GM19035 (cell line): ENCODE measurements around the gene ARFGEF3.

Experiments used
- ATAC-seq: cut with Tn5 transposase; IDR thresholded peaks from one replicate; pipeline ENCODE4 v1.9.1; 2021; ENCODE audit not compliant: unreplicated experiment

The ARFGEF3 gene

GRCh38 chr6:138162955-138163575 lies 1.3 kb downstream of the ARFGEF3 start:
- no peak for ATAC-seq

DNA sequence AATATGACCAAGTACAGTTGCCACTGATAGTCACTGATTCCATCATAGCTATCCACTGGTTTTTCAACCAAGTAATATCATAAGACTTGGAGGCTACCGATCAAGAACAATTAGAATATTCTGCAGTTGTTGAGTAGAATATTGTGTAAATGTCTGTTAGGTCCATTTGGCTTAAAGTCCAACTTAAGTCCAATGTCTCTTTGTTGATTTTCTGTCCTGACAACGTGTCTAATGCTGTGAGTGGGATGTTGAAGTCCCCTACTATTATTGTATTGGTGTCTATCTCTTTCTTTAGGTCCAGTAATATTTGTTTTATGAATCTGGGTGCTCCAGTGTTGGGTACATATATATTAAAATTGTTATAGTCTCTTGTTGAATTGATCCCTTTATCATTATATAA lies 13.9 kb downstream of the ARFGEF3 start:
- ATAC-seq: no peak

DNA sequence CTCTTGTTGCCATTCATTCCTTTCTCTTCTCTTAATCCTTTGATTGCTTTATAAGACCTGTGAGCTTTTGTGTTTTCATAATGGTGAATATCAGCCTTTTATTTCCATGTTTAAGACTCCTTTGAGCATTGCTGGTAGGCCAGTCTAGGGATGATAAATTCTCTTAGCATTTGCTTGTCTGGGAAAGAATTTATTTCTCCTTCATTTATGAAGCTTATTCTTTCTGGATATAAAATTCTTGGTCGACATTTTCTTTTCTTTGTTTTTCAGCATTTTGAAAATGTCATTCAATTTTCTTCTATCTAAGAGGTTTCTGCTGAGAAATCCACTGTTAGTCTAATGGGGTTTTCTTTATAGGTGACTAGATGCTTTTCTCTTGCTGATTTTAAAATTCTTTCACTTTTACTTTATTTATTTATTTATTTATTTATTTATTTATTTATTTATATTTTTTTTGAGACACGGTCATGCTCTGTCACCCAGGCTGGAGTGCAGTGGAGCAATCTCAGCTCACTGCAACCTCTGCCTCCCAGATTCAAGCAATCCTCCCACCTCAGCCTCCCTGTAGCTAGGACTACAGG lies 15.0 kb downstream of the ARFGEF3 start:
- ATAC-seq: no peak

DNA sequence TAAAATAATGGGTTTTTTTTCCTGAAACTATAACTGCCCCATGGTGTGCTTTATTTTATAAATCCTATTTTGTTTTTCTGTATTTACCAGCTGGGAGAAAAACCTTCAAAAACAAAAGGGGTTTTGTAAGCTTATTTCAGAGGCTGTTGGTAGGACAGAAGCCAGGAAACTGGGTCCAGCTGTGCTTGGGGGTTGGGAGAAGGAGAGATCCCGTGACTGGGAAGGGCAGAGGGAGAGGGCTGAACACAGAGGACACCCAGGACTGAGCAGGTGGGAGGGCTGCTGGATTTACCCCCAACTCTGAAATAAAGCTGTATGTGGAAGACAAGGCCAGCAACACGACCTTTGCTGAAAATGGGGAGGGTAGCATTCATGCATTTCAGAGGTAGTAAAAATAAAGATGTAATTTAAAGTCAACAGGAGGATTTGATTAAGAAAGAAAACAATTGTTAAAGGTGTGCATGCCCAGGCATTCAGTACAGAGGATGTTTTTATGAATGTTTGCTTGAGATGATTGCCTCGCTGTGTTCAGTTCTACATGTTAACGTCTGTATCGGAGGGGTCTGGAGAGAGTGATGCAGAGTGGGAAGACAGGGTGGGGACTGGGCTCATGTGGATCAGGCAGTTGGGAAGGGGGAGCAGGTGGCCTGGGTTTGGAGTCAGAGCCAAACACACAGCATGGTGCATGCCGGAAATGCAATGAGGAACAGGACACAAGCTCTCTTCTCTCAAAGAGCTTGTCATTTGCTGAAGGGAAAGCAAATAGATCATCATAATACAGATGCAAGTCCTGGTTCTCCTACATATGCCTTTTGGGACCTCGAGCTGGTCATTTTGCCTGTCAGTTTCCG lies 21.4 kb downstream of the ARFGEF3 start:
- no peak for ATAC-seq

DNA sequence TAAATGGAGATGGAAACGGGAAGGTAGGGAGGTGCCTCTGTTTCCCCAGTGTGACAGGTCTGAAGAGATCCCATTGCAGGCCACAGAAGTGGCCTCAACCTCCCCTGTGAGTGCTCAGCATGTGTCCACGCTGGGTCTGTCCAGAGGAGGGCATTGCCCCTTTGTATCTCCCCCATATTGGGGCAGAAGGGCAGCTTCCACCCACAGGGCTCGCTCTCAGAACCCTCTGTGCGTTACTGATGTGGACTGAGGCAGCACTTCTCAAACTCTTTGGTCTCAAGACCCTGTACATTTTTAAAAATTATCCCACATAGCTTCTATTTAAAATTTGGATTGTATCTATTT lies 22.0 kb downstream of the ARFGEF3 start:
- ATAC-seq: no peak

DNA sequence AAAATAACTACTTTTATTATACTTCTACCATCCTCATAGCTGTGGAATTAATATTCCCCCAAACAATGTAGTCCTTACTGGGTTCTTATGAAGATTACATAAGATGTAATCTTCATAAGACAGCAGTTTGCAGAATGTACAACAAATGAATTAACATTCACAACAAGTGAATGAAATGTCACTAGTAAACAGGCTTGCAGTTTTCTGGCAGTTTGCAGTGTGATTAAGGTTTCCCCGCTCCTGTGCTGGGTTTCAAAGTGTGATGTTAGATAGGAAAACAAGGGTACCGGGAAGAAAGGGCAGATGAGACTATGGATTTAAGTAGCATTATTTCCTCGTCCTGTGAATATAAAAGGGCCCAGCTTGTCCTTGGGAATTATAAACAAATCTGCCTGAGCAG lies 22.5 kb downstream of the ARFGEF3 start:
- ATAC-seq: no peak

GRCh38 chr6:138187156-138187555 lies 25.4 kb downstream of the ARFGEF3 start:
- ATAC-seq: no peak

GRCh38 chr6:138188278-138188941 lies 26.7 kb downstream of the ARFGEF3 start:
- ATAC-seq: no peak

DNA sequence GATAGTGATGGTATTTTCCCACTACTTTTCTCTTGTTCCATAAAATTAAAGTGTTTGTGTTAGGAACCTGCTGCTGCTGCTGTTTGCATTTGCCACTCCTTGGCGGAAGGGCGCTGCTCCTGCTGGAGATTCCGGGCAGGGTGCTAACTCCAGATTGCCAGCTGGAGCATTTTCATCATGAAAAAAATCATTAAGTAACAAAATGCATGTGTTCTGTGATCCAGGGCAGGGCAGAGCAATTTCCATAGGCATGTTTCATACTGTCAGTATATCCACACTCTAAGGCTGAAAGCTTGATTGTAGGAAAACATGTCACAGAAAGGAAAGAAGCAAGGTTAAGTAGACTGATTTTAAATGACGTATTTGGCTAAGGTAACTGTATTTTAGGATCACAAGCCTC lies 32.5 kb downstream of the ARFGEF3 start:
- no peak for ATAC-seq

GRCh38 chr6:138196122-138196738 lies 34.5 kb downstream of the ARFGEF3 start:
- ATAC-seq: no peak

DNA sequence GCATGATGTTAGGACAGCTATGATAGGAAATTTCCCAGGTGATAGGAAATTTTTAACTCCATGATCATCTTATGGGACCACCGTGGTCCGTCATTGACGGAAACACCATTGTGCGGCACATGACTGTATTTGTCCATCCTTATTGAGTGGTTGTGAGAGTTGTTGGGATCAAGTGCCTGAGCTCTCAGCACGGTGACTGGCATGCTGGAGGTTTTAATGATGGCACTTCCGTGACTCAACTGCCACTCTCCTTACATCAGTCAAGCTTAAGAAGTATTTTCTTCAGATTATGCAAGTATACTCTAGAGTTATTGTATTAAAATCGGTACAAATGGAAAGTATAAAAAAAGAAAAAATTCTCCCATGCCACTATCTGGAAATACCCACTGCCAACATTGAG lies 35.8 kb downstream of the ARFGEF3 start:
- ATAC-seq: no peak

DNA sequence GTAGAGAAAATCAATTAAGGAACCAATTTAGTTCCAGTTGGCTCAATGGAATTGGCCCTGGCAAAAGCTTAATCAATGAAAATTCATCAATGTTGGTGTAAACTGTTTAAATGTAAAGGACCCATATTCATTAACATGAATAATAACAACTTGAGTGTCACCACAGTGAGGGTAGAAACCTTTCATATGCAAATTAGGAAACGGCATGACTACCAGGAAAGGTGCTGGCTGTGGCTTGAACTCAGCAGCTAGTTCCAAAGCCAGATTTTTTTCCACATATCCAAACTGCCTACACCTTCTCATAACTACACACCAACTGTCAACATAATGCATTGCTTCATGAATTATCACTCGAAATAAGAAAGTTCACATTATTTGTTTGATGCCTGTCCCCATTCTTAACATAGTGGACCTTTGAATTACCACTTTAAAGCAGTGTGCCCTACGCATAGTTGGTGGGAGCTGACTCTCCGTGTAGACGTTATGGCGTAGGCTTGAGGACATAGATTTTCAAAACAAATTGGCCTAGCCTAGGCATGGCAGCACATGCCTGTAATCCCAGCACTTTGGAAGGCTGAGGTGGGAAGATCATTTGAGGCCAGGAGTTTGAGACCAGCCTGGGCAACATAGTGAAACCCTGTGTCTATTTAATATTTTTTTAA lies 36.8 kb downstream of the ARFGEF3 start:
- no peak for ATAC-seq

DNA sequence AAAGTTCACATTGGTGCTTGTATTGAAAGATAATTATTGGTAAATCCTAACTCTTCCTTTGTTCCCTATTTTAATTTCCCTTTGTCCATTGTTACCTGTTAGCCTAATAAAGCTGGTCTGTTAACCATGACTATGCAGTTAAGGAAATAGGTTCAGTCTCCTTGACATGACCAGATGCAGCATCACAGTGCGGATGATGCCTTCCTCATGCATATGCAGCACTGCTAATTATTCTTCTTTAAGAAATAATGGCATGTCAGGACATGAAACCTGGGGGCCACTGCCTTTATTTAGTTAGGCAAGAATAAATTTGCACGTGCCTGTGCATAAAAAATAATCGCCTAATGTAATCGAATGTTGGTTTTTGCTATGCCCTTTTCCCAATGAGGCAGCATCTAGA lies 40.1 kb downstream of the ARFGEF3 start:
- no peak for ATAC-seq

DNA sequence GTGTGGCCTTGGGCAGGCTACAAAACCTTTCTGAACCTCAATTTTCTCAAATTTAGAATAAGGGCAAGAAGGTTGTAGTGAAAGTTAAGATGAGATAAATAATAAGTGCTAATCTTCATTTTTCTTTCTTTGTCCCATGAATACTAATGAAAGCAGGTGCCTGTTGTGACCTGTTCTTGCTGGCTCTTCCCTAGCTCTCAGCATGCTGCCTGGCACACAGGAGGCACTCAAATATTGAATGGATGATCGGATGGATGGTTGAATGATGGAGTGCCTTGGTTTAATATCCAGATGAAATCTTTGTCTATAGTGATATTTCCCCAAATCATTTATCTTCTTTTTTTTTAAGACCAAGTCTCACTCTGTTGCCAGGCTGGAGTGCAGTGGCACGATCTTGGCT lies 41.6 kb downstream of the ARFGEF3 start:
- no peak for ATAC-seq

GRCh38 chr6:138204303-138204702 lies 42.6 kb downstream of the ARFGEF3 start:
- ATAC-seq: no peak

- ATAC-seq: no peak
Observed at GRCh38 chr6:138204792-138205384, 43.1 kb downstream of the ARFGEF3 start.

GRCh38 chr6:138205437-138206094 lies 43.8 kb downstream of the ARFGEF3 start:
- ATAC-seq: no peak

GRCh38 chr6:138206862-138207261 lies 45.1 kb downstream of the ARFGEF3 start:
- ATAC-seq: no peak

GRCh38 chr6:138211048-138211581 lies 49.4 kb downstream of the ARFGEF3 start:
- no peak for ATAC-seq

DNA sequence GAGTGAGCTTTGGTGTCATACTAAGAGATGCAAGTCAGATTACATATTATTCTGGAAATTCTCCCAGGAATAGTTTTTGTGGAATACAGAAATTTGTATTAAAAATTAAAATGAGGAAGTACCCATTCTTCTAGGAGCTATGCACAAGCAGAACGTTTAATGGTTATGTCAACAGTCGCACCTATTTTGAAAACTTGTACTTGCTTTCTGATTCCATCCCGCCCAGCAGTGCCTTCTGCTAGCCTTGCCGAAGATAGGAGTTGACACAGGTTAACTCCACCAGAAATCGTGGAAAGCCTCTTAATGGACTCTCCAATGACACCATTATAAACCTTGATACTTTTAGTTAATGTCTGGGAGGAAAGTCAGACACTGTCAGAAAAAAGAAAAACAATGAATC lies 49.9 kb downstream of the ARFGEF3 start:
- ATAC-seq: no peak
